Upper lobe of right lung (tissue), 1 donor: ENCODE data around the gene TUB. TPM values are rescaled to one million over a fixed set of nuclear protein-coding genes. Genes with fewer than 3 reads are reported as not detected.

Experiments
- ATAC-seq: fragments of 200-7000 bp; cut with Tn5 transposase; one replicate; pipeline ENCODE4 v1.9.1; 2020; ENCODE audit warnings: mild to moderate bottlenecking, moderate library complexity
- DNase-seq: peaks from one replicate; pipeline ENCODE4 v3.0.0-alpha.2; 2020
- H3K27ac ChIP-seq: fragments of 200-600 bp; one replicate; pipeline ENCODE4 v1.8.0; 2022
- H3K27me3 ChIP-seq: fragments of 200-600 bp; one replicate; pipeline ENCODE4 v1.8.0; 2022; ENCODE audit warnings: mild to moderate bottlenecking
- H3K36me3 ChIP-seq: fragments of 200-600 bp; one replicate; pipeline ENCODE4 v1.8.0; 2022
- H3K4me1 ChIP-seq: fragments of 200-600 bp; one replicate; pipeline ENCODE4 v1.8.0; 2022
- H3K4me3 ChIP-seq: fragments of 200-600 bp; one replicate; pipeline ENCODE4 v1.8.0; 2022; ENCODE audit warnings: mild to moderate bottlenecking
- H3K9me3 ChIP-seq: fragments of 200-600 bp; one replicate; pipeline ENCODE4 v1.8.0; 2022
- CTCF ChIP-seq: fragments of 200-600 bp; IDR thresholded peaks from one replicate; pipeline ENCODE4 v1.8.0; 2022; ENCODE audit warnings: antibody characterized with exemption
- intact Hi-C: fragments of 100-400 bp; cut with DNase I; formaldehyde crosslinking; loops from one replicate; pipeline ENCODE4 v1.11.0; 2022
- total RNA-seq: library from RNA; stranded (reverse); fragmentation: NEBNext Ultra II Directional; extraction: Animal tissue kit (Norgen Biotek cat#: 25700); gene quantifications from one replicate; pipeline ENCODE4 v1.2.1, GENCODE V29; 2021
- donor health status: DM: no; HTN: yes; CAD: no; lungs with severe emphysema.

TUB gene
- total RNA-seq, 1 donor from 2014 or later: 3.6 TPM

GRCh38 chr11:8101421-8101820 lies 20.4 kb downstream of the TUB start:
- no peak for ATAC-seq
- Histone ChIP-seq H3K9me3 (no peaks in the 10 kb centered on the region), H3K4me3 (no peak overlapping the region), H3K4me1 (no peaks in the 10 kb centered on the region), H3K27me3 (no peaks in the 10 kb centered on the region), H3K27ac (no peak overlapping the region), H3K36me3 (no peaks in the 10 kb centered on the region)
- no peak for DNase-seq
- intact Hi-C loops: loop anchor here (2.0 to 10.0 kb wide), 2 partner anchors 95 to 207 kb away; no protein-coding TSS in a partner anchor
- TF ChIP-seq CTCF: no peak

GRCh38 chr11:8102296-8102915 lies 21.4 kb downstream of the TUB start:
- Histone ChIP-seq H3K36me3 (no peaks in the 10 kb centered on the region), H3K4me1 (no peaks in the 10 kb centered on the region), H3K9me3 (no peaks in the 10 kb centered on the region), H3K27ac (no peak overlapping the region), H3K27me3 (no peaks in the 10 kb centered on the region), H3K4me3 (no peak overlapping the region)
- no peak for TF ChIP-seq CTCF
- no peak for ATAC-seq
- intact Hi-C loops: loop anchor here (10.0 kb wide), 1 partner anchor 208 kb away; no protein-coding TSS in a partner anchor
- no peak for DNase-seq

GRCh38 chr11:8102965-8103364 lies 22.0 kb downstream of the TUB start:
- no peak for TF ChIP-seq CTCF
- intact Hi-C loops: loop anchor here (10.0 kb wide), 1 partner anchor 208 kb away; no protein-coding TSS in a partner anchor
- Histone ChIP-seq H3K4me1 (no peaks in the 10 kb centered on the region), H3K27ac (no peak overlapping the region), H3K9me3 (no peaks in the 10 kb centered on the region), H3K4me3 (no peak overlapping the region), H3K27me3 (no peaks in the 10 kb centered on the region), H3K36me3 (no peaks in the 10 kb centered on the region)
- DNase-seq (no peak), ATAC-seq (no peak)

GRCh38 chr11:8103909-8104308 lies 22.9 kb downstream of the TUB start:
- H3K36me3 ChIP-seq: no peaks in the 10 kb centered on the region

GRCh38 chr11:8105133-8105532 lies 24.1 kb downstream of the TUB start:
- no peaks in the 10 kb centered on the region for H3K9me3 ChIP-seq
- no peak for ATAC-seq
- H3K27ac ChIP-seq: no peak overlapping the region
- no peaks in the 10 kb centered on the region for H3K36me3 ChIP-seq
- no peak for DNase-seq
- no peaks in the 10 kb centered on the region for H3K27me3 ChIP-seq
- no peak for TF ChIP-seq CTCF
- intact Hi-C loops: loop anchor here (10.0 kb wide), 1 partner anchor 210 kb away; no protein-coding TSS in a partner anchor
- H3K4me3 ChIP-seq: no peak overlapping the region
- H3K4me1 ChIP-seq: no peaks in the 10 kb centered on the region

More at GRCh38 chr11:8103909-8104308, 22.9 kb downstream of the TUB start:
- intact Hi-C loops: loop anchor here (10.0 kb wide), 1 partner anchor 209 kb away; no protein-coding TSS in a partner anchor
- TF ChIP-seq CTCF: no peak
- no peak overlapping the region for H3K27ac ChIP-seq
- no peaks in the 10 kb centered on the region for H3K27me3 ChIP-seq
- no peak overlapping the region for H3K4me3 ChIP-seq
- H3K4me1 ChIP-seq: no peaks in the 10 kb centered on the region
- DNase-seq: no peak
- no peak for ATAC-seq
- H3K9me3 ChIP-seq: no peaks in the 10 kb centered on the region
